ENCODE data around the gene AFP. TPM values are rescaled to one million over a fixed set of nuclear protein-coding genes. Genes with fewer than 3 reads are reported as not detected.

AFP gene
- total and polyA plus RNA-seq, 9 donors = 0.13 to 59.8 (median 0.65) TPM

GRCh38 chr4:73404457-73404856, 31.6 kb upstream of the AFP start:
- Histone ChIP-seq H3K9me3 (replicated peaks; ENCODE audit: control insufficient read depth, low read depth, low read length) (no peaks in the 10 kb centered on the region), H3K27me3 (ENCODE audit: control insufficient read depth, insufficient read depth, low read length) (no peaks in the 10 kb centered on the region), H3K27ac (ENCODE audit: low read length) (no peak overlapping the region), H3K36me3 (ENCODE audit: control insufficient read depth, insufficient read depth, low read length) (no peaks in the 10 kb centered on the region), H3K4me1 (ENCODE audit: control insufficient read depth, insufficient read depth, low read length) (no peaks in the 10 kb centered on the region), H3K4me3 (ENCODE audit: low read length) (no peak overlapping the region)
- no CpG with 5 or more reads among the region's 1 CpG for WGBS (ENCODE audit: insufficient coverage)
- DNase-seq = no peak

GRCh38 chr4:73405138-73405537, 30.9 kb upstream of the AFP start:
- no peak for DNase-seq
- H3K27me3 ChIP-seq (ENCODE audit: control insufficient read depth, insufficient read depth, low read length) = no peaks in the 10 kb centered on the region
- WGBS (ENCODE audit: insufficient coverage) = no CpG with 5 or more reads among the region's 2 CpGs

GRCh38 chr4:73406548-73406875, 29.5 kb upstream of the AFP start:
- no CpG with 5 or more reads among the region's 1 CpG for WGBS (ENCODE audit: insufficient coverage)

More at GRCh38 chr4:73405138-73405537, 30.9 kb upstream of the AFP start:
- Histone ChIP-seq H3K36me3 (ENCODE audit: control insufficient read depth, insufficient read depth, low read length) (no peaks in the 10 kb centered on the region), H3K27ac (ENCODE audit: low read length) (no peak overlapping the region), H3K4me1 (ENCODE audit: control insufficient read depth, insufficient read depth, low read length) (no peaks in the 10 kb centered on the region), H3K9me3 (replicated peaks; ENCODE audit: control insufficient read depth, low read depth, low read length) (no peaks in the 10 kb centered on the region), H3K4me3 (ENCODE audit: low read length) (no peak overlapping the region)

GRCh38 chr4:73407227-73407673, 28.8 kb upstream of the AFP start:
- H3K27ac ChIP-seq (ENCODE audit: low read length) = no peak overlapping the region
- no peaks in the 10 kb centered on the region for H3K9me3 ChIP-seq (replicated peaks; ENCODE audit: control insufficient read depth, low read depth, low read length)
- WGBS (ENCODE audit: insufficient coverage) = no CpG with 5 or more reads among the region's 2 CpGs
- H3K36me3 ChIP-seq (ENCODE audit: control insufficient read depth, insufficient read depth, low read length) = no peaks in the 10 kb centered on the region
- no peak overlapping the region for H3K4me3 ChIP-seq (ENCODE audit: low read length)
- H3K4me1 ChIP-seq (ENCODE audit: control insufficient read depth, insufficient read depth, low read length) = no peaks in the 10 kb centered on the region
- no peaks in the 10 kb centered on the region for H3K27me3 ChIP-seq (ENCODE audit: control insufficient read depth, insufficient read depth, low read length)
- DNase-seq = no peak

More at GRCh38 chr4:73406548-73406875, 29.5 kb upstream of the AFP start:
- H3K4me1 ChIP-seq (ENCODE audit: control insufficient read depth, insufficient read depth, low read length) = no peaks in the 10 kb centered on the region
- no peaks in the 10 kb centered on the region for H3K27me3 ChIP-seq (ENCODE audit: control insufficient read depth, insufficient read depth, low read length)
- H3K4me3 ChIP-seq (ENCODE audit: low read length) = no peak overlapping the region
- no peak overlapping the region for H3K27ac ChIP-seq (ENCODE audit: low read length)
- H3K9me3 ChIP-seq (replicated peaks; ENCODE audit: control insufficient read depth, low read depth, low read length) = no peaks in the 10 kb centered on the region
- no peaks in the 10 kb centered on the region for H3K36me3 ChIP-seq (ENCODE audit: control insufficient read depth, insufficient read depth, low read length)
- DNase-seq = no peak

GRCh38 chr4:73408181-73408867, 27.7 kb upstream of the AFP start:
- WGBS (ENCODE audit: insufficient coverage) = no CpG with 5 or more reads among the region's 4 CpGs

GRCh38 chr4:73409012-73409862, 26.8 kb upstream of the AFP start:
- Histone ChIP-seq H3K36me3 (ENCODE audit: control insufficient read depth, insufficient read depth, low read length) (no peaks in the 10 kb centered on the region), H3K27ac (ENCODE audit: low read length) (no peak overlapping the region), H3K4me3 (ENCODE audit: low read length) (no peak overlapping the region), H3K4me1 (ENCODE audit: control insufficient read depth, insufficient read depth, low read length) (no peaks in the 10 kb centered on the region), H3K27me3 (ENCODE audit: control insufficient read depth, insufficient read depth, low read length) (no peaks in the 10 kb centered on the region), H3K9me3 (replicated peaks; ENCODE audit: control insufficient read depth, low read depth, low read length) (no peaks in the 10 kb centered on the region)
- DNase-seq = no peak
- WGBS (ENCODE audit: insufficient coverage) = no CpG with 5 or more reads among the region's 6 CpGs

More at GRCh38 chr4:73408181-73408867, 27.7 kb upstream of the AFP start:
- DNase-seq = no peak
- no peaks in the 10 kb centered on the region for H3K27me3 ChIP-seq (ENCODE audit: control insufficient read depth, insufficient read depth, low read length)
- no peaks in the 10 kb centered on the region for H3K9me3 ChIP-seq (replicated peaks; ENCODE audit: control insufficient read depth, low read depth, low read length)
- H3K4me1 ChIP-seq (ENCODE audit: control insufficient read depth, insufficient read depth, low read length) = no peaks in the 10 kb centered on the region
- no peak overlapping the region for H3K27ac ChIP-seq (ENCODE audit: low read length)
- H3K36me3 ChIP-seq (ENCODE audit: control insufficient read depth, insufficient read depth, low read length) = no peaks in the 10 kb centered on the region
- H3K4me3 ChIP-seq (ENCODE audit: low read length) = no peak overlapping the region

- no peak overlapping the region for H3K27ac ChIP-seq (ENCODE audit: low read length)
- H3K9me3 ChIP-seq (replicated peaks; ENCODE audit: control insufficient read depth, low read depth, low read length) = no peaks in the 10 kb centered on the region
These were observed 26.0 kb upstream of the AFP start for GRCh38 chr4:73409978-73410548.

GRCh38 chr4:73410916-73411730, 24.9 kb upstream of the AFP start:
- DNase-seq = no peak
- Histone ChIP-seq H3K27ac (ENCODE audit: low read length) (no peak overlapping the region), H3K36me3 (ENCODE audit: control insufficient read depth, insufficient read depth, low read length) (no peaks in the 10 kb centered on the region), H3K9me3 (replicated peaks; ENCODE audit: control insufficient read depth, low read depth, low read length) (no peaks in the 10 kb centered on the region), H3K27me3 (ENCODE audit: control insufficient read depth, insufficient read depth, low read length) (no peaks in the 10 kb centered on the region), H3K4me3 (ENCODE audit: low read length) (no peak overlapping the region), H3K4me1 (ENCODE audit: control insufficient read depth, insufficient read depth, low read length) (no peaks in the 10 kb centered on the region)
- no CpG with 5 or more reads among the region's 3 CpGs for WGBS (ENCODE audit: insufficient coverage)

More at GRCh38 chr4:73409978-73410548, 26.0 kb upstream of the AFP start:
- no peak overlapping the region for H3K4me3 ChIP-seq (ENCODE audit: low read length)
- no peaks in the 10 kb centered on the region for H3K4me1 ChIP-seq (ENCODE audit: control insufficient read depth, insufficient read depth, low read length)
- no peaks in the 10 kb centered on the region for H3K36me3 ChIP-seq (ENCODE audit: control insufficient read depth, insufficient read depth, low read length)
- H3K27me3 ChIP-seq (ENCODE audit: control insufficient read depth, insufficient read depth, low read length) = no peaks in the 10 kb centered on the region
- no CpG with 5 or more reads among the region's 8 CpGs for WGBS (ENCODE audit: insufficient coverage)
- no peak for DNase-seq

- no peaks in the 10 kb centered on the region for H3K27me3 ChIP-seq (ENCODE audit: control insufficient read depth, insufficient read depth, low read length)
- H3K9me3 ChIP-seq (replicated peaks; ENCODE audit: control insufficient read depth, low read depth, low read length) = no peaks in the 10 kb centered on the region
- no peaks in the 10 kb centered on the region for H3K36me3 ChIP-seq (ENCODE audit: control insufficient read depth, insufficient read depth, low read length)
- DNase-seq = no peak
- H3K4me1 ChIP-seq (ENCODE audit: control insufficient read depth, insufficient read depth, low read length) = no peaks in the 10 kb centered on the region
- WGBS (ENCODE audit: insufficient coverage) = 83% methylated on average over 2 of the region's 8 CpGs
- no peak overlapping the region for H3K27ac ChIP-seq (ENCODE audit: low read length)
- H3K4me3 ChIP-seq (ENCODE audit: low read length) = no peak overlapping the region
These were observed 24.1 kb upstream of the AFP start for GRCh38 chr4:73411731-73412414.
